ENCODE results near the gene ENOSF1. TPM values are rescaled to one million over a fixed set of nuclear protein-coding genes. Genes with fewer than 3 reads are reported as not detected.
"Not testable (repeated sequence)": the region's sequence is repeated elsewhere in the genome, so short reads cannot be mapped to it uniquely, and the experiment has no call there.

Gene ENOSF1
- total RNA-seq (10 to 100 TPM; 15.0 to 46.9 (median 23.3) TPM), polyA plus RNA-seq (10 to 100 TPM; 10.5 to 68.3 TPM)
- long read RNA-seq, donor 1, full-length matches to known transcripts, result 13 of 37 reads
- long read RNA-seq, donor 1, partial matches to known transcripts, result 5 of 37 reads
- long read RNA-seq, donor 1, other reads (novel, unspliced or antisense), result 19 of 37 reads
- long read RNA-seq, donor 2, partial matches to known transcripts, result 3 of 17 reads
- long read RNA-seq, donor 2, other reads (novel, unspliced or antisense), result 10 of 17 reads
- long read RNA-seq, donor 3, partial matches to known transcripts, result 7 of 32 reads
- long read RNA-seq, donor 3, other reads (novel, unspliced or antisense), result 19 of 32 reads

GRCh38 chr18:712401-713134 is at the start of gene ENOSF1:
Gene ENOSF1, minus strand, starts transcription at chr18:712630. Its CDS starts 43 bp downstream, at chr18:712587.
- peak within 1 kb of the TSS in 9 of 10 donors; percentile 57 to 81 (median 71) for H3K27ac ChIP-seq
- DNase-seq (peak; percentile 61 to 86), ATAC-seq (peak; percentile 90 to 98 (median 94))
- peaks cover 0 to 11% (median 0%) of the 10 kb centered on the region in 9 donors for H3K36me3 ChIP-seq
- H3K4me3 ChIP-seq, result peak within 1 kb of the TSS; percentile 30 to 77 (median 69)
- H3K9me3 ChIP-seq, result peaks cover 0 to 24% (median 5%) of the 10 kb centered on the region in 11 donors
- 5 to 10% methylated on average over 76 to 85 of the region's 91 CpGs for WGBS, 2 donors
- H3K27me3 ChIP-seq, result no peaks in the 10 kb centered on the region
- TF ChIP-seq CTCF (IDR thresholded peaks at IDR 0.05), result peak; percentile 55 to 88 (median 82)
- peaks cover 0 to 23% (median 13%) of the 10 kb centered on the region in 9 donors for H3K4me1 ChIP-seq
- intact Hi-C loops (cut with DNase I), result no loop called here

GRCh38 chr18:759864-760263 is 47.4 kb upstream of the ENOSF1 start:
- H3K27me3 ChIP-seq, ATAC-seq, H3K4me3 ChIP-seq, H3K27ac ChIP-seq, DNase-seq, H3K9me3 ChIP-seq: not testable (repeated sequence)
- intact Hi-C loops (cut with DNase I), result loop anchor here in 1 of 10 donors (10.0 kb wide), 1 partner anchor 55 kb away; the partner anchor contains the start of gene YES1
- Histone ChIP-seq H3K4me1 (peaks cover 0 to 10% (median 0%) of the 10 kb centered on the region in 9 donors), H3K36me3 (peaks cover 0 to 18% (median 0%) of the 10 kb centered on the region in 9 donors)
- WGBS, 2 donors, result 96 to 98% methylated on average over 2 to 3 of the region's 4 CpGs

- no peaks in the 10 kb centered on the region for H3K27me3 ChIP-seq
- ATAC-seq (no peak), DNase-seq (no peak)
- peaks cover 0 to 7% (median 0%) of the 10 kb centered on the region in 11 donors for H3K9me3 ChIP-seq
- TF ChIP-seq CTCF (IDR thresholded peaks at IDR 0.05), result no peak
- H3K36me3 ChIP-seq, result peaks cover 0 to 59% (median 17%) of the 10 kb centered on the region in 9 donors
- H3K27ac ChIP-seq, result no peak overlapping the region
- 73 to 74% methylated on average over 2 of the region's 2 CpGs for WGBS, 2 donors
- no peak overlapping the region for H3K4me3 ChIP-seq
- peaks cover 0 to 5% (median 0%) of the 10 kb centered on the region in 9 donors for H3K4me1 ChIP-seq
- intact Hi-C loops (cut with DNase I), result loop anchor here in 1 of 10 donors (10.0 kb wide), 1 partner anchor 59 kb away; the partner anchor contains the start of gene YES1
These were observed 43.1 kb upstream of the ENOSF1 start for GRCh38 chr18:755506-755905.

GRCh38 chr18:754656-755055 is 42.2 kb upstream of the ENOSF1 start:
- 100% methylated on average over 1 of the region's 1 CpG for WGBS, 2 donors
- Histone ChIP-seq H3K36me3 (peaks cover 0 to 68% (median 23%) of the 10 kb centered on the region in 9 donors), H3K4me1 (peaks cover 0 to 5% (median 0%) of the 10 kb centered on the region in 9 donors), H3K4me3 (no peak overlapping the region), H3K27ac (no peak overlapping the region), H3K27me3 (no peaks in the 10 kb centered on the region), H3K9me3 (peaks cover 0 to 1% (median 0%) of the 10 kb centered on the region in 11 donors)
- ATAC-seq (no peak), DNase-seq (no peak)
- intact Hi-C loops (cut with DNase I), result loop anchor here in 2 of 10 donors (5.0 to 10.0 kb wide), 2 partner anchors 60 to 63 kb away; partner anchors contain the start of gene YES1 (in 1 of the 2)
- no peak for TF ChIP-seq CTCF (IDR thresholded peaks at IDR 0.05)

All from heart right ventricle (tissue), 16 donors.